ENCODE results near the gene SLC35F4.
"Not testable (repeated sequence)": the region's sequence is repeated elsewhere in the genome, so short reads cannot be mapped to it uniquely, and the experiment has no call there.

Gene SLC35F4

DNA sequence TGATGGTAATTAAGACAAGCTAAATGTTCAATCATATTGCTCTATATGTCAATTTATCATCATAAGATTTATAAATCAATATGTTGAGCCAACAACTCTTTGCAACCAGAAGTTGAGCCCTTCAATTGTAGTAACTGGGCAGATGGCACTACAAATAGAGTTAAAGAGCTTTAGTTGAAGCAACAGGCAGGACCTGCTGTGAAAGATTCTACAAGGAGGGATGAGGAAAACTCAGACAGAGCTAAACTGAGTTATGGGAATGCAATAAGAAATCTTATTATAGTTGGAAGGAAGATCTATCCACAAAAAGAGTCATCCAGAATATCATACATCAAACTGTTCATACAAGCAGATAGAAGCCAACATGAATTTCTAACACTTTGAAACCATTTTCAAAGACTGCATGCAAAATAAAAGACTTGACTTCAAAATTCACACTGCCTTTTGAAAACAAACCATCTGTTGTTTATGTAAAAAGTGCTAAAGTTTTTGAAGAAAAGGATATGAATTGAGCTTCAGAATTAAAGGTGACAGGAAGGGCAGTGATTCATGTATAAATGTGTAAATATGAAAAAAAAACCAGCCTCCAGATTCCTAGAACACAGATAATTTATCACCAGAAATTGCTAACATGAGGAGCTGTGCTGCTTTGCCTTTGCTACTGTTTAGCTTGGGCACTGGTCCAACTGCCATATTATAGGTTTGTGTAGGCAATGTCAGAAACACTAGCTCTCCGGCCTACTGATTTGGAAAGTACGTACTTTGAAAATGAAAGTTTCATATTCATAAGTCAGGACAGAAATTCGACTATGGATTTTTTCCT lies 133.2 kb downstream of the SLC35F4 start:
- DNase-seq (ENCODE audit: low read depth, low spot score), result no peak
- no peaks in the 10 kb centered on the region for H3K27me3 ChIP-seq (ENCODE audit: insufficient read depth, insufficient read length)
- no peaks in the 10 kb centered on the region for H3K36me3 ChIP-seq (ENCODE audit: insufficient read depth, insufficient read length, low read length)
- H3K9me3 ChIP-seq (ENCODE audit: insufficient read depth, low read length), result no peaks in the 10 kb centered on the region
- no peak for TF ChIP-seq YY1 (IDR thresholded peaks at IDR 0.05; ENCODE audit: insufficient read depth, insufficient read length)
- TF ChIP-seq SUZ12 (IDR thresholded peaks at IDR 0.05; ENCODE audit: extremely low read depth, insufficient read depth, insufficient read length), result no peak
- TF ChIP-seq ZNF274 (IDR thresholded peaks at IDR 0.05; ENCODE audit: low read depth, low read length), result no peak
- no peak overlapping the region for H3K4me3 ChIP-seq (ENCODE audit: insufficient read length, low read depth)
- H3K4me1 ChIP-seq (ENCODE audit: insufficient read depth, insufficient read length), result no peaks in the 10 kb centered on the region
- no peak overlapping the region for H3K9ac ChIP-seq (ENCODE audit: insufficient read length, low read depth)

DNA sequence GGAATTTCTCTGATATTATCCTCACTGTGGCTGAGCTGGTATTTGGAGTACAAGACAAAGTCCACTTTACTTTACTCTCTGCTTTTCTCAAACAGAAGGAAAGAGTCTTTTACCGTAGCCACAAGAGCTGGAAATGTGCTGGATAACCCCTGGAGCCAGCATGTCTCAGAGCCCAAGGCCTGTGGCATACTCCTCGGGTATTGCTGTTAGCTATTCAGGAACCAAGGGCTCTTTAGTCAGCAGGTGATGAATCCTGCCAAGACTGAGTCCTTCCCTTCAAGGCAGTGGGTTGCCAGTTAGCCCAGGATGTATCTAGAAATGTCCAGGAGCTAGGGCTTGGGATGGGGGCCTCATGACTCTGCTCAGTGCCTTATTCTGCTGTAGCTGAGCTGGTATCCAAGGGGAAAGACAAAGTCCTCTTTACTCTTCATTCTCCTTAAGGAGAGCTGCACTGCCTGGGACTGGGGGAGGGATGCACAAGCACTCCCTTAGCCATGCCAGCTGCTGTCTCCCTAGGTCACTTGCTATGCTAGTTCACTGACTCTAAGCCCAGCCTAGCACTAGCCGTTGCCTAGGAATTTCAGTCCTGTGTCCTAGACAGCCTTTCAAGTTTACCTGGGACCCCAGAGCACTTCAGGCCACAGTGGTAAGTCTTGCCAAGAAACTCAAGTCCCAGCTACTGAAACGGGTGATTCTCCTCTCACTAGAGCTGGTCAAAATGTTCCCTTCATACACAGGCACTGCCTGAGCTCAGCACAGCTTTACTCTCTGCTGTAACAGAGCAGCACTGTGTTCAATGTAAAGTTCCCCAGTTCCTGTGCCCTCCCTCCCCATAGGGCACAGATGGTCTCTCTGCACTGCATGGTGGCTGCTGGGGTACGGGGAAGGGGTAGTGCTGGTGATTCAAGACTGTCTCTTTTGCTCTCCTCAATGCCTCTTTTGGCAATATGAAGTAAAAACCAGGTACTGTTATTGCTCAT lies 136.4 kb downstream of the SLC35F4 start:
- DNase-seq (ENCODE audit: low read depth, low spot score), result no peak
- Histone ChIP-seq H3K4me1 (ENCODE audit: insufficient read depth, insufficient read length) (no peaks in the 10 kb centered on the region), H3K36me3 (ENCODE audit: insufficient read depth, insufficient read length, low read length) (no peaks in the 10 kb centered on the region), H3K4me3 (ENCODE audit: insufficient read length, low read depth) (no peak overlapping the region), H3K9me3 (ENCODE audit: insufficient read depth, low read length) (no peaks in the 10 kb centered on the region), H3K9ac (ENCODE audit: insufficient read length, low read depth) (no peak overlapping the region), H3K27me3 (ENCODE audit: insufficient read depth, insufficient read length) (no peaks in the 10 kb centered on the region)
- no peak for TF ChIP-seq YY1 (IDR thresholded peaks at IDR 0.05; ENCODE audit: insufficient read depth, insufficient read length)
- TF ChIP-seq ZNF274 (IDR thresholded peaks at IDR 0.05; ENCODE audit: low read depth, low read length), result no peak
- TF ChIP-seq SUZ12 (IDR thresholded peaks at IDR 0.05; ENCODE audit: extremely low read depth, insufficient read depth, insufficient read length), result no peak

DNA sequence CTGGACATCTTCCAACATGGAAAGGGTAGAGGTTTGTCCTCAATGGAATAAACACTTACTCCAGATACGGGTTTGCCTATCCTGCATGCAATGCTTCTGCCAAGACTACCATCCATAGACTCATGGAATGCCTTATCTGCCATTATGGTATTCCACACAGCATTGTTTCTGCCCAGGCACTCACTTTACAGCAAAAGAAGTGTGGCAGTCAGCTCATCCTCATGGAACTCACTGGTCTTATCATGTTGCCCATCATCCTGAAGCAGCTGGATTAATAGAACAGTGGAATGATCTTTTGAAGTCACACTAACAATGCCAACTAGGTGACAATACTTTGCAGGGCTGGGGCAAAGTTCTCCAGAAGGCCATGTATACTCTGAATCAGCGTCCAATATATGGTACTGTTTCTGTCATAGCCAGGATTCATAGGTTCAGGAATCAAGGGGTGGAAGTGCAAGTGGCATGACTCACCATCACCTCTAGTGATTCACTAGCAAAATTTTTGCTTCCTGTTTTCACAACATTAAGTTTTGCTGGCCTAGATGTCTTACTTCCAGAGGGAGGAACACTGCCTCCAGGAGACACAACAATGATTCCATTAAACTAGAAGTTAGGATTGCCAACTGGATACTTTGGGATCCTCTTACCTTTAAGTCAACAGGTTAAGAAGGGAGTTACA lies 140.4 kb downstream of the SLC35F4 start:
- H3K4me1 ChIP-seq (ENCODE audit: insufficient read depth, insufficient read length), result no peaks in the 10 kb centered on the region
- no peak for DNase-seq (ENCODE audit: low read depth, low spot score)
- TF ChIP-seq ZNF274 (IDR thresholded peaks at IDR 0.05; ENCODE audit: low read depth, low read length) (no peak), YY1 (IDR thresholded peaks at IDR 0.05; ENCODE audit: insufficient read depth, insufficient read length) (no peak), SUZ12 (IDR thresholded peaks at IDR 0.05; ENCODE audit: extremely low read depth, insufficient read depth, insufficient read length) (no peak)

DNA sequence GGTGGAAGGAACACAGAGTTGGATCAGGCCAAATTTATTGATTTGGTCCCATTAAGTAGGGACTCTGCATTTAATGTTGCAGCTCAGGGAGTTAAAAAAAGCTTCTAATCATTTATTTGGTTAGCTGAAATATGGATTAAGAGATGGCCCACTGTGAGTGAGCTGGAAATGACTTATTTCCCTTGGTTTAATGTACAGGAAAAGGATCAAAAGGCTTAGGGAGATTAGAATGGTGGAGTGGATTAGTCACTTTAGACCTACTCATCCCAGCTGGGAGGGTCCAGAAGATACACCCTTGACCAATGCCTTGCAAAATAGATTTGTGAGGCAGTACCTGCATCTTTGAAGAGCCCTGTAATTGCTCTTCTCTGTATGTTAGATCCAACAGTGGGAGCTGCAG lies 143.8 kb downstream of the SLC35F4 start:
- not testable (repeated sequence) for H3K4me1 ChIP-seq (ENCODE audit: insufficient read depth, insufficient read length)

More for the DNA sequence above, 140.4 kb downstream of the SLC35F4 start:
- no peaks in the 10 kb centered on the region; the same call in 1 of the 2 replicates for H3K9me3 ChIP-seq (ENCODE audit: insufficient read depth, low read length)
- no peak overlapping the region for H3K9ac ChIP-seq (ENCODE audit: insufficient read length, low read depth)
- no peak overlapping the region for H3K4me3 ChIP-seq (ENCODE audit: insufficient read length, low read depth)
- H3K27me3 ChIP-seq (ENCODE audit: insufficient read depth, insufficient read length), result no peaks in the 10 kb centered on the region
- H3K36me3 ChIP-seq (ENCODE audit: insufficient read depth, insufficient read length, low read length), result no peaks in the 10 kb centered on the region

GRCh38 chr14:57714487-57714931 lies 151.4 kb downstream of the SLC35F4 start:
- TF ChIP-seq YY1 (IDR thresholded peaks at IDR 0.05; ENCODE audit: insufficient read depth, insufficient read length), result no peak
- TF ChIP-seq ZNF274 (IDR thresholded peaks at IDR 0.05; ENCODE audit: low read depth, low read length), result no peak
- TF ChIP-seq SUZ12 (IDR thresholded peaks at IDR 0.05; ENCODE audit: extremely low read depth, insufficient read depth, insufficient read length), result no peak
- peak; percentile 68 for DNase-seq (ENCODE audit: low read depth, low spot score)
- peaks cover 27% of the 10 kb centered on the region; the same call in 1 of the 2 replicates for H3K9me3 ChIP-seq (ENCODE audit: insufficient read depth, low read length)
- H3K36me3 ChIP-seq (ENCODE audit: insufficient read depth, insufficient read length, low read length), result no peaks in the 10 kb centered on the region
- no peaks in the 10 kb centered on the region for H3K4me1 ChIP-seq (ENCODE audit: insufficient read depth, insufficient read length)
- no peak overlapping the region for H3K4me3 ChIP-seq (ENCODE audit: insufficient read length, low read depth)
- no peaks in the 10 kb centered on the region for H3K27me3 ChIP-seq (ENCODE audit: insufficient read depth, insufficient read length)
- no peak overlapping the region for H3K9ac ChIP-seq (ENCODE audit: insufficient read length, low read depth)

More for the DNA sequence above, 143.8 kb downstream of the SLC35F4 start:
- H3K27me3 ChIP-seq (ENCODE audit: insufficient read depth, insufficient read length); H3K9ac ChIP-seq (ENCODE audit: insufficient read length, low read depth); H3K4me3 ChIP-seq (ENCODE audit: insufficient read length, low read depth); DNase-seq (ENCODE audit: low read depth, low spot score); H3K9me3 ChIP-seq (ENCODE audit: insufficient read depth, low read length); H3K36me3 ChIP-seq (ENCODE audit: insufficient read depth, insufficient read length, low read length): not testable (repeated sequence)

DNA sequence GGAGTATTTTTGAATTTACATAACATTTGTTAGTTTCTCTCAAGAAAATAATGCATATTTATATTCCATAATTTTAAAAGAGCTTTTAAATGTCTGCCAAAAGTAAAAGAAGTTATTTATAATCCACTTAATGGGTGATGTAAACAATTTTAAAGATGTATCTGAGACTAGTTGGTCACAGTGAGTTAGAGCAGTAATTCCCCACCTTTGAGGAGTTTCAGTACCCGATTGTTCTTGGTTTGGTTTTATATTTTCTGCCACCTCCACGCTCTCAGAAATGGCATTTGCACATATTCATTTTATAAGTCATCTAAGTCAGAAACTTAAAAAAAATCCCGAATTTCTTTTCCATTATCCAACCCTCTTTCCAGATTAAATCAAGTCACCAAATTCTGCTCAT lies 153.2 kb downstream of the SLC35F4 start:
- H3K9ac ChIP-seq (ENCODE audit: insufficient read length, low read depth), result no peak overlapping the region
- no peaks in the 10 kb centered on the region for H3K36me3 ChIP-seq (ENCODE audit: insufficient read depth, insufficient read length, low read length)
- TF ChIP-seq ZNF274 (IDR thresholded peaks at IDR 0.05; ENCODE audit: low read depth, low read length) (no peak), YY1 (IDR thresholded peaks at IDR 0.05; ENCODE audit: insufficient read depth, insufficient read length) (no peak), SUZ12 (IDR thresholded peaks at IDR 0.05; ENCODE audit: extremely low read depth, insufficient read depth, insufficient read length) (no peak)
- peaks cover 27% of the 10 kb centered on the region; the same call in 1 of the 2 replicates for H3K9me3 ChIP-seq (ENCODE audit: insufficient read depth, low read length)
- no peak for DNase-seq (ENCODE audit: low read depth, low spot score)
- H3K4me3 ChIP-seq (ENCODE audit: insufficient read length, low read depth), result no peak overlapping the region
- no peaks in the 10 kb centered on the region for H3K27me3 ChIP-seq (ENCODE audit: insufficient read depth, insufficient read length)
- H3K4me1 ChIP-seq (ENCODE audit: insufficient read depth, insufficient read length), result no peaks in the 10 kb centered on the region
